NOMO-1 (cell line): ENCODE results near the gene PCGF3.
"Not testable (repeated sequence)": the region's sequence is repeated elsewhere in the genome, so short reads cannot be mapped to it uniquely, and the experiment has no call there.

ENCODE experiments used
- DNase-seq, 2 experiments: peaks; one replicate each; lab custom pipeline; 2025; ENCODE audit not compliant: unreplicated experiment in 2 of 2; lab: John Stamatoyannopoulos, UW

Gene PCGF3

DNA sequence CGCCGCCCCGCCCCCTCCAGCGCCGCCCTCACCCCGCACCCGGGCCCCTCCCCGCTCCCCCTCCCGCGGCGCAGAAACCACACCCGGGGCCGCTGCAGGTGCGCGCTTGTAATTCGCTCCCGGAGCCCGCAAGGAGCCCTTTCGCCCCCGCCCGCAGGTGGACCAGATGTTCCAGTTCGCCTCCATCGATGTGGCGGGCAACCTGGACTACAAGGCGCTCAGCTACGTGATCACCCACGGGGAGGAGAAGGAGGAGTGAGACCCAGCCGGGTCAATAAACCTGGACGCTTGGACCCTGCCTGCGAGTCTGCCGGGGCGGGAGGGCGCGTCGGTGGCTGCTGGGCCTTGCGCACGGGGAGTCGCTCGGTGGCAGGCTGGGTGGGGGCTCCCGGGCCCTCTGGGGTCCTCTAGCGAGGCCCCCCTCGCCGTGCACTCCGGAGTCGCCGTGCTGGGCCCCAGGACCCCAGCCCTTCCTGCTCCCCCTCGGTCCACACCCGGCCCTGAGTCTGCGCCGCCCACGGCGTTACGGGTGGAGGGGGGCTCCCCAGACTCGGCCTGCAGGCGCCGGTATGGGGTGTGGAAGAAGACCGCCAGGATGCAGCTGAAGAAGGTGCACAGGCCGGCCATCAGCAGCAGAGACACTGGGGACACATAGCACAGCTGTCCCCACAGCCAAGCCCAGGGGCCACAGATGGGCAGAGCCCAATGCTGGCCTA, 23.7 kb upstream of the PCGF3 start:
- DNase-seq = no peak

DNA sequence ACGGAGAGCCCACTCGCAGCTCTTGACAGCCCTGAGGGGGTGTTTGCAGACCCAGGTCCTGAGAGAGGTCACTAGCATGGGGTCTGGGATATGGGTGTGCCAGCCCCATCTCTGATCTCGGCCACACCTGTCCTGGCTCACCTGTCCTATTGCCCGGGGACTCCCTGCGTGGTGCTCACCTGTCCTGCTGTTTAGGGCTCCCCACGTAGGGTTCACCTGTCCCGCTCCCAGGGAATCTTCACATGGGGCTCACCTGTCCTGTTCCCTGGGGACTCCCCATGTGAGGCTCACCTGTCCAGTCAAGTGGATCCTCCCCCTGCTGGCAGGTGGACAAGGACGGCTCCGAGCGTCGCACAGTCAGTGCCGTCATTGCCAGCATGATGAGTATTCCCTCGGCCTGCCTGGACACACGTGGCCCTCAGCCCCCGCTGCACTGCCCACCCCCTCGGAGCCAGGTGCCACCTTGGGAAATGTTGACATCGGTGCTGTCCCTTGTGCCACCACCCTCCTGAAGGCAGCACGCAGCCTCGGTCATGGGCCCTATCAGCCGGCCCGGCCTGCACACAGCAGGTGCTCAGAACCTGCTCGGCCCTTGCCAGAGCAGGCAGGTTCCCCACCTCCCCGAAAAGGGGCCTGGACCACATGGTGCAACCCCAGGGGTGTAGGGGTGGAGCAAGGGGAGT, 23.0 kb upstream of the PCGF3 start:
- DNase-seq = no peak

DNA sequence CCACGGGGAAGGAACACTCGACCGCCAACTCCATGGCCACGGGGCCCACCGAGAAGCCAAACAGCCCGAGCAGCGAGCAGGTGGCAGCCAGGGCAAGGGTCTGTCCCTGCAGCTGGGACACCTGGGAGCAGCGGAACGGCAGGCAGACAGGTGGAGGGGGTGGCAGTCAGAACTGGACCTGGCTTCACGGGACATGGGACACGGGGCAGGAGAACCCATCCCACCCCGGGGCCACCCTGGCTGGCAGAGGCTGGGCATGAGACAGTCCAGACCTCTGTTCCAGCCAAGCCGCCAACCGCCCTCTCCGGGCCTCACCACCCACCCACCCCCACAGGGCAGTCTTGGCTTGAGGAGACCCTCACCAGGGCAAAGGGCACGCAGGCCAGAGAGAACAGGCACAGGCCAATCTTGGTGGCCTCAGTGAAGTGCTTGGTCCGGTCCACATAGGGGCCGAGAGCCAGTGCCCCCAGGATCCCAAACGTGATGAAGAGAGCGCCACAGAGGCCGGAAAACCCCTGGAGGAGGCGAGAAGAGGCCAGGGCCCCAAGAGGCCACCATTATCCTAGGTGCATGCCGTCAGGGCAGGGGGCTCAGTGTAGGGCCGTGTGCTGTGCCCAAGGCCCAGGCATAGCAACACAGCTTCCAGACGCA, 22.3 kb upstream of the PCGF3 start:
- no peak for DNase-seq

DNA sequence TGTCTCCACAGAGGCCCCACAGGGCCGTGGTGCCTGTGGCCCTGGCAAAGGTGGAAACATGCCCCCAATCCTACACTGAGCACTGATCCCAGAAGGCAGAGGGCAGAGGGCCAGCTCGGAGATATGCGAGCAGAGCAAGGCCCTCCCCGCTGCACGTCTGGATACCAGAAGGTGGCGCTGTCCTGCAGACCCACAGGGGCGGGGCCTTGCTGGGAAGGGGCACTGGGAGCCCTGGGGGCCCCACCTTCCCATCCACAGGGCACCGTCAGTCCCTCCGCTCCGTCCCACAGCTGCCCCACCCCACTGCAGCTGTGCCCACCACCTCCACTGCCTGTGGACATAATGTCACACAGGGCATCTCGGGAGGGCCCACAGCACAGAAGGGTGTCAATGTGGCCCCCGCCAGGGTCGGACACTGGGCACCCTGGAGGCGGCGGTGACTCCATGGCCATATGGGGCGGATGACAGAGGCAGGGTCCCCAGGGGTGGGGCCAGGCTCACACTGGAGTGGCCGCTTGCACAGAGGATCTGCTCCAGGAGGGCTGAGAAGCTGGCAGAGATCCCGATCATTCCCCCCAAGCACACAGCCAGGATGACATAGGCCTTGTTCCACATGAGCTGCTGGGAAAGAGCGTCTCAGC, 21.5 kb upstream of the PCGF3 start:
- DNase-seq = peak in 1 of 2 experiments; percentile 16

DNA sequence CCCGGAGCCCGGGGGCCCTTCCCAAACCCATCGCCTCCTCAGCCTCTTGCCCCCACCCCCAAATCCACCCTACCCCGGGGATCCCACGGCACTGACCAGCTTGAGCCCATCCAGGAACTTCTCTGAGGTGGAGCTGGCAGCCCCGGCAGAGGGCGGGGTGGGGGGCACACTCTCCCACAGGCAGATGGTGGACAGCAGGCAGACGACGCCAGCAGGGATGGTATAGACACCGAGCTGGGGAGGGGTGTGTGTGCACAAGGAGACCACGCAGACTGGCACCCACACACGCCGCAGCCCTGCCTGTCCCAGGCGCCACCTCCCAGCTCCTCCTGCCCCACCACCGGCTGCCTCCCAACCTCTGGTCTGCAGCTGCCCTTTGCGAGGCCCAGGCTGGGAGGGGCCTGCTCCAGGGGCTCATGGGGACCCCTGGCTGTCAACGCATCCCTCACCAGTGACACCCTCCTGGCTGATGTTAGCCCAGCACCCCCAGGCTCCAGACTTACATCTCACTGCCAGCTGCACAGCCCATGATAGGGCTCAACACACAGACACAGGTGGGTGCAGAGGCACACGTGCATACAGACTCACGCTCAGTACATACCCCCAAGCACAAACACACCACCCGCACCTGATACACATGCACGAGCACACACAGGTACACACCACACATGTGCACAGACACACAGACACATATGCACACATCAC, 20.9 kb upstream of the PCGF3 start:
- no peak for DNase-seq

DNA sequence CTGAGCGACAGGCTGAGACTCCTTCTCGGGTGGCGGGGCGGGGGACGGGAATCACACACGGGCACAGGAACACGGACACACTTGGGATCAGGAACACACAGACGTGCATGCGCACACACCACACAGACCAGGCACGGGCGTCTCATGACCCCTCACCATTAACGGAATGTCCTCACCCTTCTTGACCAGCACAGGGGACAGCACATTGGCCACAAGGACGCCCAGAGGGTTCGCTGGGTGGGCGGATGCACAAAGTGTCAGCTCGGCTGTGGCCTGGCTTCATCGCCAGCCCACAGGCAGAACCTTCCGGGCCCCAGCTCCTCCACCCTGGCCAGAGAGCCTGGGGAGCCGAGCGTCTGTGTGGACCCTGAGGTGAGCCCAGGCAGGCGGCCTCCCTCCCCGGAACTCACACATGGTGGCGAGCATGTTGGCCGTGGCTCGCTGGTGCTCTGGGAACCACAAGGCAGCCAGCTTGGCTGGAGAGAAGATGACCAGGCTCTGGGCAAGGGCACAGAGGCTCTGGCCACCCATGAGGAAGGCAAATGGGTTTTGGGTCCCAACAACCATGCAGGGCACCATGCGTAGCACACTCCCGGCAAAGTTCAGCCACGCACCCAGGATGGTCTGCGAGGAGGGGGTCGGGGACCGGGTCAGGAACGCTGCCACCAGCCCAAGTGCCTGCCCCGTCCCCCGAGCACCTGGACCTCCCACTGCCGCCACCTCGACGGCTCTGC, 19.8 kb upstream of the PCGF3 start:
- no peak for DNase-seq

DNA sequence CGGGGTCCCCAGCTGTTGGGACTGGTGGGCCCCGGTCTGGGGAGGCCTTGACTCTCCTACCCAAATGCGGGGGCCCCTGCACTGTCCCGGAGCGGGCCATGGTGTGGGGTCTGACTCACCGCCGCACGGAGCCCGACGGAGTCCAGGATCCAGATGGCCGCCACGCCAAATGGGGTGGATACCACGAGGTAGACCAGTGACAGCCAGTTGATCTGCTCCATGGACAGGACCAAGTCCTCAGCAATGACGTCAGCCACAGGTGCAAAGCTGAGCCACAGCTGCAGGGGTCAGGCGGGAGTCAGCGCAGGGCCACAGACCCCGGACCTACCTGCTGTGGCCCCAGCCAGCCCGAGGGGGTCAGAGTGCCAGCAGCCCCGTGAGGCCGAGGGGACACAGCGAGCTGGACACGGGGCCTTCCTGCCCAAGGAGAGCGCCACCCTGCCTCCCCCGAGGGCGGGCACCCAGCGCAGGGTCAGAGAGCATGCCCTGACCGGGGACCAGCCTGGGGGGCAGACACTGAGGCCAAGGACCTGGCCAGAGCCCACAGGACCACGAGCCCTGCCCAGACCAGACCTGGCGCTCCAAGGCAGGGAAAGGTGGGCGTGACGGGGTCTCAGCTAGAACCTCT, 19.1 kb upstream of the PCGF3 start:
- no peak for DNase-seq

DNA sequence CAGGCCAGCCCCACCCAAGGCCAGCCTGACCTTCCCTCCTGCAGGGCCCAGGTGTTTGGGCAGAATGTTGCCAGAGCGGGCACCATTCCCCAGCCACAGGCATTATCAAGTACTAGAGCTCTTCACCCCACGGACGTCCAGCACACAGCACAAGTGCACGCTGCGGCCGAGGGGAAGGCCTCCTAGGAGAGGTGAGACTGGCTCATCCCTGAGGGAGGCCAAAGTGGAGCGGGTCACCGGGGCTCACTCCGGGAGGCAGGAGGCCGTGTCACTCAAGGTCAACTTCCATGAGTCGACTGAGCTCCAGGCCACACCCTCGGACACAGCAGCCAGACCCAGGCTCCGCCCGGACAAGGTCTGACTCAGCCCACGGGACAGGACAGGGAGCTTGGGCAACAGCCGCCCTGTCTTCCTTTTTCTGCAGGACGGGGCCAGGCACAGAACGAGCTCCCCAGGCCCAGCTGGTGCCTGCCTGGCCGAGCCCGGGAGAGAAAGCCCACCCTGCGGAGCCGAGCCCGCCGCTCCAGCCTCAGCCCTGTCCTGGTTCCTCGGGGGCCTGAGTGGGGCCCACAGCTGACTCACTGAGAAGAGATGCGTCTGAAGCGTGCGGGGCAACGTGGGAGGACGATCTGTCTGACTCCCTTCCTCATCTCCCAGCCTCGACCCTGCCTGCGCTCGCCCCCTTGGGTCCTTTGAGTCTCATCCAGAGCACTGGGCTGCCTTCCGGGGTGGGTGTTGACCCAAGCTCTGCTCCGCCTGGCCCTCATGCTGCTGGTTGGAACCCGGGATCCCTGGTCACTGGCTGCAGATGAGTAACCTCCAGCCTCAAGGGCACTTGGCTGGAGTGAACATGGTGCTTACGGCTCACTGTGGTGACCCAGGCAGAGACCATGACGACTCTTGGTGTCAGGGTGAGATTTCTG, 18.3 kb upstream of the PCGF3 start:
- peak; percentile 81 to 86 for DNase-seq

DNA sequence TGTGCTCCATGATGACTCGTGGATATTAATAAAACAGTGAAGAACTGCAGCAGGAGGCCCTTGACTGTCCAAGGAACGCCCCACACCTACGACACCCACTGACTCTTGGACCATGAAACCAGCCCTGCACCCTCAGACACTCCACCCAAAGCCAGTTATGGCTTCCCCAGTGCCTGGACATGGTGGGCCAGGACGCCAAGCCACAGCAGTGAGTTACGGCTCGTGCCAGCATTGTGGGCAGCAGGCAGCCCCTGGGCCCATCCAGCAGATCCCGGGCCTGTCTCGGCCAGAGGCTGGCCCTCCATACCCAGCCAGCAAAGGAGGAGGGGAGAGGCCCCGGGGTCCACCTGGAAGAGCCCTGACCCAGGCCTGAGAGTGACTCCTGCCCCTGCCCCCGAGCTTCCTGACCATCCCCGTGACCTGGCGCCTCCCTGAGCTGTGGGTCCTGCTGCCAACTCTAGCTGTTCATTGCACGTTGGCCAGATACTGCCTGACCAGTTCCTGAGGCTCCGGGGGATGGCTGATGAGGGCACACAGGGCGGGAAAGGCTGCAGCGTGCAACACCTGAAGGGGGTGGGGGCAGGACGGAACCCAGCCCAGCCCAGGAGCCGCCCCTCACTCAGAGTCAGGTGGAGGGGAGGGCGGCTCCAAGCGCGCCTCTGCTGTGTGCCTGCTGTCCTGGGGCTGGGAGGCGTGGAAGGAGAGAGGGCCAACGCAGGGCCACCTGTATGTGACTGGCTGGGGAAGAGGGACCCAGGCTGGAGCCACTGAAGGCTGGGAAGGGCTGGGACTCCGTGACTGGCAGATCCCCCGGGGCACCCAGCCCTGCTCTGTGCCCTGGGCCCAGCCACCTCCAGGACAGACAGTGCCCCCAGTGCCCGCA, 17.4 kb upstream of the PCGF3 start:
- DNase-seq = no peak

DNA sequence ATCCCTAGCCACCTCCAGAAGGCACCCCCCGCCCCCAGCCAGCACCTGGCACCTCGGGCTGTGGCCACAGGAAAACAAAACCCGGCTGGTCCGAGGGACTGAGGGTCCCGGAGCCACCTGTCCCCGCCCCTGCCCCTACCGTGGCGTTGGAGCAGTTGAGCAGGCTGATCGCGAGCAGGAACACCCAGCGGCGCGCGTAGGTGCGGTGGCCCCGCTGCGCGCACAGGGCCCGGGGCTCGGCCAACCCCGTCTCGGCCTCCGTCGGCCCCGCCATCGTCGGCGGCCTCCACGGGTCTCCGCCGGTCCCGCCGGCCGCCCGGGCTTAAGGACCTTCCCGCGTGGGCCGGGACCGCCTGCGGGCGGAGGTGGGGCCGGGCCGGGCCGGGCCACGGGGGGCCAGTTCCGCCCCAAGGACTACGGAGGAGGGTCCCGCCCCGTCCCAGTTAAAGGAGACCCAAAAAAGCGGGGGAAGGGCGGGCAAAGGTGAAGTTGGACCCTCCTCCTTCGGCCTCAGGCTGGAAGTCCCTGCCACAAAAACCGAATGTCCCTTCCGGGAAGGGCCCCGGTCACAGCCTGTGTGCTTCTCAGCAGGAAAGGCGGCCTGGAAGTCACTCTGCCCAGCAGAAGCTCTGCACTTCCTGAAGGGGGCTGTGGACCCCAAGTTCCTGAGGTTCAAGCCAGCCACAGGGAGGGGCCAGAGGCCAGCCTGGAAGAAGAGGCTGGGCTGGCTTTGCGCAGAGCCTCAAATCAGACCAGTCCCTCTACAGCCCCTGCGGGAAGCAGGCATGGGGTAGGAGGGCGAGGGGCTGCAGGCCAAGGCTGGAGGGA, 16.6 kb upstream of the PCGF3 start, which contains the start of gene SLC49A3:
Gene SLC49A3, minus strand, starts transcription at position 298 of the 828 bp plus-strand sequence. Its CDS starts 24 bp downstream, at position 274.
- DNase-seq = peak; percentile 31 to 38

DNA sequence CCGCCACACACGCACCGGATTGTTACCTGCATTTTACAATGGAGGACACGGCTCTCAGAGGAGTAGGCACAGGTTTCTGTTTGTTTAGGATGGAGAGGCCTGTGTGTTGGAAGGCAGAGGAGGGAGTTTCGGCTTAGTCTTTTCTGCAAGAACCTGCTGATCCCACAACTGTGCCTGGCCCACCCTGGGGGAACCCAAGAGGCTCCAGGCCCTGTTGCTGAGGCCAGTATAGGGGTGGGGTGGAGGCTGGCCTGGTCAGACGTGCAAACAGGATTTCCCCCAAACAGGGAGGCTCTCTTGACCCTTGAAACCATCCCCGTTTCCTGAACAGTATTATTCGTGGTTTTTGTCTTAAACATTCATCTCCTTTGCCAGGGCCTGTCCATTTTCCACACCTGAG, 15.9 kb upstream of the PCGF3 start:
- DNase-seq = no peak

DNA sequence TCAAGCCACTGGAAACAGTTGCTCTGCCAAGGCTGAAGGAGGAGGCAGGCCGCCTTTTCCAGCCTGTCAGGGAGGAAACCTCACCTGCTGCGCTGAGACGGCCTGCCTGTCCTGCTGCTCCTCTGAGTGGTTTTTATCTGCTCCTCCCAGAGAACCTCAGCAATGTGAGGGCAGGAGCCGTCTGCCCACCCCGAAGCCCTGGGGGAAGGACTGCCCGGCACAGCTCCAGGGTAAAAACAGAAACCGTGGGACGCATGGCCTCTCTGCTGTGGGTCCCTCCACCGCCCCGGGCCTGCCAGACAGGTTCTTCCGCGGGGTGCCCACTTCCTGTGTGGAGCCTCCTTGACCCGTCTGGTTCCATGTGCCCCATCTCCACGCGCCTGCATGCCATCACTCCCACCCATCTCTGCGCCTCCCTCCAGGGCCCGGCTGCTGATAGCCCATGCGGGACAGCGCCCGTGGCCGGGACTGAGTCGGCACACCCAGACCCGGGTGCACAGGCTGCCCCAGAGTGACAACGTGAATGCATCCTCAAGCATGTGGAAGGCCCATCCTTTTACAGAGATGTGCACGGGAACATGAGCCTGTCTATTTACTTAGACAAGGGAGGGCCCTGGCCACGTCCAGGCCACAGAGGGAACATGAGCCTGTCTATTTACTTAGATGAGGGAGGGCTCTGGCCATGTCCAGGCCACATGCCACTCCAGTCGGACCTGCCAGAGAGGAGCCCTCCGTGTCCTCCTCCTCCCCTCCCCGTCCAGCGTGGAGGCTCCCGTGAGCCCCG, 12.7 kb upstream of the PCGF3 start:
- no peak for DNase-seq

DNA sequence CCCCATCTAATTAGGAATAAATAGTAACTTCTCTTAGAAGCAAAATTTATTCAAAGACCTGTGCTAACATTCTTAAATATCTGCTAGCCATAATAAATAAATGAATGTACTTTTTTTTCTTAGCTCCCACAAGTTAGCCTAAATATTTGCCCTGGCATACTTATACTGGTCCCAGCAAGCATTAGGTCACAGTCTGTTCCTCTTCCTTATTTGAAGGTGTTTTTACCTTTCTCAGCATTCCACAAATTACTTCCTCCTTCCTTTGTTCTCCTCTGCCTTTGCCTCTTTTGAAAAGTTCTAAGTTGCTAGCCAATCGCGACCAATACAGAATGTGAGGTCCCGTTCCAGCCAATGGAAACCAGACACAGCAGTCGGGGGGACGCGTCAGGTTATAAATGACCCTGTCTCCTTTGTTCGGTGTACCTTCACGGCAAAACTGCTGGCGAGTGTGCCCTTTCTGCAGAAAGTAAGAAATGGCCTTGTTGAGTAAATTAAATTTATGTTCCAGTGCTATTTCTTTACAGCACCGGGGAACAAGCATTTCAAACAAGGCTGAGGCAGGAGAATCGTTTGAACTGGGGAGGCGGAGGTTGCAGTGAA, 11.2 kb upstream of the PCGF3 start:
- DNase-seq = not testable (repeated sequence)

DNA sequence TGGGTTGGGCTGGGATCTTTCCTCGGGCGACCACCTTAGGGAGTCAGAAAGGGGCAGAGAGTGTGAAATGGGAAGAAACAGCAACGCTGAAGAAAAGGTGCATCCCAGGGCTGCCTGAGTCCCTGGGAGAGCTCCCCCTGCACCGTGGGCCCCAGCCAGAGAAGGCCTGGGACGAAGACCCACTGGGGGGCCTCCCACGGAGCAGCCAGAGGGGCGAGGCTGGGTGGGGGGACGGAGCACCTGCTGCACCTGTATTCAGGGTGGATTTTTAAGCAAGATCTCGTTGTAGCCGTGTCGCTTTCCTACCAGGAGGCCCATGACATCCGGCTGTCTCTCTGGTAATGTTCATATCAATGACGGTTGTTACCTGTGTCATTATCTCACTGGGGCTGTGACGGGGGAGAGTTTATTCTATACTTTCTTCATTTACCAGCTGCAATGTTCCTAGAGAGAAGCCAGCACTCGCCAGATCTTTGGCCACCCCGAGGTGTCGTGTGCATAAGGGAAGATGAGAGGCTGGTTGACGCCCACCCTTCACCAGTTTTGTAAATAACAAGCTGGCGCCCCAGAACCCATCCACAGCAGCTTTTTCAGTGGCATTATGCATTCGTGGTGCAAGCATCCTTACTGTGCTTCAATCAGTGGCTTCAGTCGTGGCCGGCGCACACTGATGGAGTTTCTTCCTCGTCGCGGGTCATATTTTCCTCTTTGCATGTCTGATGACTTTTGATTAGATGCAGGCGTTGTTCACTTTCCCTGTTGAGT, 5.6 kb upstream of the PCGF3 start:
- no peak for DNase-seq
